ENCODE results near the gene DMD. TPM values are rescaled to one million over a fixed set of nuclear protein-coding genes. Genes with fewer than 3 reads are reported as not detected.

The DMD gene
- total RNA-seq, 2 donors from 2014 or later, result 19.6 to 24.9 TPM

DNA sequence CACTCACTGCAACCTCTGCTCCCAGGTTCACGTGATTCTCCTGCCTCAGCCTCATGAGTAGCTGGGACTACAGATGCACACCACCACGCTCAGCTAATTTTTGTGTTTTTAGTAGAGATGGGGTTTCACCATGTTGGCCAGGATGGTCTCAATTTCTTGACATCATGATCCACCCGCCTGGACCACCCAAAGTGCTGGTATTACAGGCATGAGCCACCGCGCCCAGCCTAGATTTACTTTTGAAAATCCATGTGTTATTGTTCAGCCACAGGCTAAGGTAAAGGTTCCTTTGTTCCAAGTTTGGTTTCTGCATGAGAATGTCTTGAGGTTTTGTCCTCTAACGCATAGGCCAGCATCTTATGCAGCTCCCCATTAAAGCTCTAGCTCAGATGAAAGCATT, 371.6 kb downstream of the DMD start:
- H3K27me3 Mint-ChIP-seq (ENCODE audit: insufficient read depth), result no peaks in the 10 kb centered on the region
- H3K4me3 Mint-ChIP-seq, result no peak overlapping the region
- Histone ChIP-seq H3K27me3 (ENCODE audit: control insufficient read depth, insufficient read depth, low read length, poor library complexity, severe bottlenecking) (no peaks in the 10 kb centered on the region), H3K36me3 (ENCODE audit: control insufficient read depth, insufficient read depth, low read length) (no peaks in the 10 kb centered on the region), H3K4me3 (ENCODE audit: low read length) (no peak overlapping the region), H3K4me1 (ENCODE audit: control insufficient read depth, insufficient read depth, low read length) (no peaks in the 10 kb centered on the region), H3K9ac (ENCODE audit: extremely low read depth, low read length, poor library complexity, severe bottlenecking) (no peak overlapping the region), H3K9me3 (ENCODE audit: control insufficient read depth, low read length) (no peaks in the 10 kb centered on the region), H3K27ac (ENCODE audit: low read depth, low read length) (no peak overlapping the region)
- H3K36me3 Mint-ChIP-seq (ENCODE audit: low read depth), result no peaks in the 10 kb centered on the region
- H3K9me3 Mint-ChIP-seq, result no peaks in the 10 kb centered on the region
- no peaks in the 10 kb centered on the region for H3K4me1 Mint-ChIP-seq
- H3K27ac Mint-ChIP-seq, result no peak overlapping the region
- 93% methylated on average over 6 of the region's 6 CpGs; no CpG with 5 or more reads in 1 of the 2 experiments for WGBS, 2 experiments (ENCODE audit: insufficient coverage in 1 of 2, insufficient read length in 1 of 2)
- TF ChIP-seq, protein P1, sequence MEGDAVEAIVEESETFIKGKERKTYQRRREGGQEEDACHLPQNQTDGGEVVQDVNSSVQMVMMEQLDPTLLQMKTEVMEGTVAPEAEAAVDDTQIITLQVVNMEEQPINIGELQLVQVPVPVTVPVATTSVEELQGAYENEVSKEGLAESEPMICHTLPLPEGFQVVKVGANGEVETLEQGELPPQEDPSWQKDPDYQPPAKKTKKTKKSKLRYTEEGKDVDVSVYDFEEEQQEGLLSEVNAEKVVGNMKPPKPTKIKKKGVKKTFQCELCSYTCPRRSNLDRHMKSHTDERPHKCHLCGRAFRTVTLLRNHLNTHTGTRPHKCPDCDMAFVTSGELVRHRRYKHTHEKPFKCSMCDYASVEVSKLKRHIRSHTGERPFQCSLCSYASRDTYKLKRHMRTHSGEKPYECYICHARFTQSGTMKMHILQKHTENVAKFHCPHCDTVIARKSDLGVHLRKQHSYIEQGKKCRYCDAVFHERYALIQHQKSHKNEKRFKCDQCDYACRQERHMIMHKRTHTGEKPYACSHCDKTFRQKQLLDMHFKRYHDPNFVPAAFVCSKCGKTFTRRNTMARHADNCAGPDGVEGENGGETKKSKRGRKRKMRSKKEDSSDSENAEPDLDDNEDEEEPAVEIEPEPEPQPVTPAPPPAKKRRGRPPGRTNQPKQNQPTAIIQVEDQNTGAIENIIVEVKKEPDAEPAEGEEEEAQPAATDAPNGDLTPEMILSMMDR (conservative IDR thresholded peaks at IDR 0.05), result no peak
- DNase-seq, result no peak

DNA sequence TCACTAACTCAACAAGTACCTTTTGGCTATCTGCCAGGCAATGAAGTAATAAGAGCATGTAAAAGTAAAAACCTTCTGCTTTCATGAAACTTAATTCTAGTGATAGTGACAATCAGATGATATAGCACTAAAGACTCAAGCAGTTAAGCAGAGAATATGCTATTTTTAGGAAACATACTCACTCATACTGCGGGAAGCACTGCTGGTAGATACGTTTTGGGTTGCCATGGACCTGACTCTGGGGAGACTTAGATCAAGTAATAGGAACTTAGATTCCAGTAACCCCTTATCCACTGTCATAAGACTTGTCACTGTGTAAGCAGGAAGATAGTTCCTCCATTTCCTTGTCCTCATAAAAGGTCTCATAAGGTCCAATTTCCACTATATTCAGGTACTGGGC, 386.3 kb downstream of the DMD start:
- Histone ChIP-seq H3K9ac (ENCODE audit: extremely low read depth, low read length, poor library complexity, severe bottlenecking) (no peak overlapping the region), H3K27ac (ENCODE audit: low read depth, low read length) (no peak overlapping the region), H3K4me1 (ENCODE audit: control insufficient read depth, insufficient read depth, low read length) (no peaks in the 10 kb centered on the region), H3K4me3 (ENCODE audit: low read length) (no peak overlapping the region), H3K36me3 (ENCODE audit: control insufficient read depth, insufficient read depth, low read length) (no peaks in the 10 kb centered on the region), H3K9me3 (ENCODE audit: control insufficient read depth, low read length) (no peaks in the 10 kb centered on the region), H3K27me3 (ENCODE audit: control insufficient read depth, insufficient read depth, low read length, poor library complexity, severe bottlenecking) (no peaks in the 10 kb centered on the region)
- 69% methylated on average over 2 of the region's 2 CpGs; no CpG with 5 or more reads in 1 of the 2 experiments for WGBS, 2 experiments (ENCODE audit: insufficient coverage in 1 of 2, insufficient read length in 1 of 2)
- H3K27me3 Mint-ChIP-seq (ENCODE audit: insufficient read depth), result no peaks in the 10 kb centered on the region
- no peak overlapping the region for H3K4me3 Mint-ChIP-seq
- H3K27ac Mint-ChIP-seq, result no peak overlapping the region
- DNase-seq, result no peak
- H3K4me1 Mint-ChIP-seq, result no peaks in the 10 kb centered on the region
- H3K9me3 Mint-ChIP-seq, result peaks cover 8% of the 10 kb centered on the region
- TF ChIP-seq, protein P1 (conservative IDR thresholded peaks at IDR 0.05), result no peak
- no peaks in the 10 kb centered on the region for H3K36me3 Mint-ChIP-seq (ENCODE audit: low read depth)

DNA sequence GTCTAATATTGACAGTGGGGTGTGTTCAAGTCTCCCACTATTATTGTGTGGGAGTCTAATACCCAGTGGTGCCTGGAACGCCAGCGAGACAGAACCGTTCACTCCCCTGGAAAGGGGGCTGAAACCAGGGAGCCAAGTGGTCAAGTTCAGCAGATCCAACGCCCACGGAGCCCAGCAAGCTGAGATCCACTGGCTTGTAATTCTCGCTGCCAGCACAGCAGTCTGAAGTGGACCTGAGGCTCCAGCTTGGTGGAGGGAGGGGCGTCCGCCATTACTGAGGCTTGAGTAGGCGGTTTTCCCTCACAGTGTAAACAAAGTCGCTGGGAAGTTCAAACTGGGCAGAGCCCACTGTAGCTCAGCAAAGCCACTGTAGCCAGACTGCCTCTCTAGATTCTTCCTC, 407.3 kb downstream of the DMD start:
- TF ChIP-seq, protein P1 (conservative IDR thresholded peaks at IDR 0.05), result no peak
- no peaks in the 10 kb centered on the region for H3K27me3 Mint-ChIP-seq (ENCODE audit: insufficient read depth)
- H3K36me3 Mint-ChIP-seq (ENCODE audit: low read depth), result peaks cover 2% of the 10 kb centered on the region
- H3K4me1 Mint-ChIP-seq, result peaks cover 5% of the 10 kb centered on the region
- Histone ChIP-seq H3K27me3 (ENCODE audit: control insufficient read depth, insufficient read depth, low read length, poor library complexity, severe bottlenecking) (no peaks in the 10 kb centered on the region), H3K27ac (ENCODE audit: low read depth, low read length) (no peak overlapping the region), H3K4me1 (ENCODE audit: control insufficient read depth, insufficient read depth, low read length) (no peaks in the 10 kb centered on the region), H3K36me3 (ENCODE audit: control insufficient read depth, insufficient read depth, low read length) (no peaks in the 10 kb centered on the region), H3K9me3 (ENCODE audit: control insufficient read depth, low read length) (no peaks in the 10 kb centered on the region), H3K9ac (ENCODE audit: extremely low read depth, low read length, poor library complexity, severe bottlenecking) (no peak overlapping the region), H3K4me3 (ENCODE audit: low read length) (no peak overlapping the region)
- no peak for DNase-seq
- H3K27ac Mint-ChIP-seq, result no peak overlapping the region
- WGBS, 2 experiments (ENCODE audit: insufficient coverage in 1 of 2, insufficient read length in 1 of 2), result 95% methylated on average over 10 of the region's 10 CpGs; no CpG with 5 or more reads in 1 of the 2 experiments
- peaks cover 24% of the 10 kb centered on the region for H3K9me3 Mint-ChIP-seq
- no peak overlapping the region for H3K4me3 Mint-ChIP-seq
